GM23248 (cell line): ENCODE data around the gene PREX1. TPM values are rescaled to one million over a fixed set of nuclear protein-coding genes. Genes with fewer than 3 reads are reported as not detected.
A peak's percentile ranks its signal among the peaks of the same experiment; 100 is the strongest.

ENCODE experiments used
- DNase-seq: peaks from one replicate; pipeline ENCODE4 v3.0.0-alpha.2; 2015
- H2AFZ ChIP-seq: fragments of 200-600 bp; sonication (generic); 2 replicates; pipeline ENCODE4 v1.6.1; 2016; ENCODE audit warnings: antibody characterized with exemption
- H3F3A ChIP-seq: fragments of 200-600 bp; sonication (generic); 2 replicates; pipeline ENCODE4 v1.6.1; 2016; ENCODE audit warnings: mild to moderate bottlenecking, antibody characterized with exemption, mixed run types; ENCODE audit not compliant: insufficient read depth
- H3K27ac ChIP-seq: fragments of 200-600 bp; sonication (generic); 2 replicates; pipeline ENCODE4 v1.5.1; 2016; ENCODE audit warnings: mild to moderate bottlenecking
- H3K27me3 ChIP-seq: fragments of 200-600 bp; sonication (generic); replicated peaks from 2 replicates; pipeline ENCODE4 v1.6.1; 2016; ENCODE audit warnings: mild to moderate bottlenecking; ENCODE audit not compliant: insufficient read depth
- H3K36me3 ChIP-seq: fragments of 200-600 bp; sonication (generic); 2 replicates; pipeline ENCODE4 v1.6.1; 2016; ENCODE audit warnings: low read depth, mild to moderate bottlenecking
- H3K4me1 ChIP-seq: fragments of 200-600 bp; sonication (generic); 2 replicates; pipeline ENCODE4 v1.6.1; 2016; ENCODE audit warnings: mild to moderate bottlenecking; ENCODE audit not compliant: insufficient read depth
- H3K4me2 ChIP-seq: fragments of 200-600 bp; sonication (generic); one replicate; pipeline ENCODE4 v1.6.1; 2016; ENCODE audit warnings: mild to moderate bottlenecking; ENCODE audit not compliant: unreplicated experiment
- H3K4me3 ChIP-seq: fragments of 200-600 bp; sonication (generic); 2 replicates; pipeline ENCODE4 v1.5.1; 2016; ENCODE audit warnings: mild to moderate bottlenecking
- H3K79me2 ChIP-seq: fragments of 200-600 bp; sonication (generic); 2 replicates; pipeline ENCODE4 v1.6.1; 2016; ENCODE audit warnings: mild to moderate bottlenecking; ENCODE audit not compliant: insufficient read depth
- H3K9ac ChIP-seq: fragments of 200-600 bp; sonication (generic); 2 replicates; pipeline ENCODE4 v1.6.1; 2016; ENCODE audit warnings: mild to moderate bottlenecking
- H3K9me2 ChIP-seq: fragments of 200-600 bp; sonication (generic); 2 replicates; pipeline ENCODE4 v1.6.1; 2016; ENCODE audit warnings: mixed run types, mild to moderate bottlenecking, moderate library complexity; ENCODE audit not compliant: insufficient read depth
- H3K9me3 ChIP-seq: fragments of 200-600 bp; sonication (generic); one replicate; pipeline ENCODE4 v1.6.1; 2017; ENCODE audit warnings: low read depth
- H4K20me1 ChIP-seq: fragments of 200-600 bp; sonication (generic); 2 replicates; pipeline ENCODE4 v1.6.0; 2016; ENCODE audit not compliant: insufficient read depth
- EZH2 ChIP-seq: fragments of 200-600 bp; sonication (generic); IDR thresholded peaks from 2 replicates; pipeline ENCODE4 v1.6.1; 2018; ENCODE audit warnings: antibody characterized with exemption, mild to moderate bottlenecking; ENCODE audit not compliant: insufficient read depth, poor library complexity, severe bottlenecking
- EZH2phosphoT487 ChIP-seq: fragments of 200-600 bp; sonication (generic); IDR thresholded peaks from 2 replicates; pipeline ENCODE4 v1.6.1; 2018; ENCODE audit warnings: antibody characterized with exemption, moderate library complexity, mild to moderate bottlenecking, low read depth; ENCODE audit not compliant: insufficient read depth
- WGBS, 2 experiments: methylation state at CpG; one replicate each; pipeline ENCODE4 v1.1.6; 2015 to 2017; ENCODE audit warnings: low lambda C conversion rate in 2 of 2, low coverage in 1 of 2; ENCODE audit errors: missing lambda C conversion rate in 2 of 2; 5-methylcytosine and 5-hydroxymethylcytosine counted together
- in situ Hi-C: fragments of 300-500 bp; cut with MboI; formaldehyde crosslinking; loops from 2 replicates; pipeline ENCODE4 v1.15.0; 2020
- polyA plus RNA-seq: library from polyadenylated mRNA; unstranded; fragments of >200 nt; fragmentation: Nextera tagmentation; extraction: Ambion mirVana; gene quantifications from 2 replicates; pipeline ENCODE4 v1.2.1, GENCODE V29; 2016
- total RNA-seq: library from RNA; depleted of rRNA; stranded (reverse); fragments of >200 nt; shearing (Covaris generic); gene quantifications from 2 replicates; pipeline ENCODE4 v1.2.3, GENCODE V29; 2014

PREX1 gene
- total and polyA plus RNA-seq, 2 experiments from 2014 or later = 0.13 to 0.65 TPM

GRCh38 chr20:48824830-48825565 is 2.8 kb downstream of the PREX1 start:
- no peak for DNase-seq
- H3K4me1 ChIP-seq = peaks cover 17% of the 10 kb centered on the region
- H3K9me2 ChIP-seq = no peaks in the 10 kb centered on the region
- in situ Hi-C loops = no loop called here
- no peak overlapping the region for H2AFZ ChIP-seq
- H3K9me3 ChIP-seq = no peaks in the 10 kb centered on the region
- TF ChIP-seq EZH2 (no peak), EZH2phosphoT487 (no peak)
- no peak overlapping the region for H3K9ac ChIP-seq
- no peaks in the 10 kb centered on the region for H3K79me2 ChIP-seq
- no peak overlapping the region for H3K27ac ChIP-seq
- H3K4me2 ChIP-seq = peak overlapping the region; percentile 53
- H3K27me3 ChIP-seq = peaks cover 20% of the 10 kb centered on the region; the same call in 1 of the 2 replicates
- peaks cover 17% of the 10 kb centered on the region for H3F3A ChIP-seq
- no peaks in the 10 kb centered on the region for H3K36me3 ChIP-seq
- WGBS, 2 experiments = 45 to 49% methylated on average over 12 of the region's 12 CpGs
- no peak overlapping the region for H3K4me3 ChIP-seq
- no peaks in the 10 kb centered on the region for H4K20me1 ChIP-seq

- H2AFZ ChIP-seq = no peak overlapping the region
Measured at GRCh38 chr20:48823960-48824498, 3.8 kb downstream of the PREX1 start.

GRCh38 chr20:48823476-48823875 is 4.3 kb downstream of the PREX1 start:
- H3K27me3 ChIP-seq = peaks cover 11% of the 10 kb centered on the region; the same call in 1 of the 2 replicates

More at GRCh38 chr20:48823960-48824498, 3.8 kb downstream of the PREX1 start:
- Histone ChIP-seq H3K79me2 (no peaks in the 10 kb centered on the region), H3K36me3 (no peaks in the 10 kb centered on the region), H3K9me3 (no peaks in the 10 kb centered on the region), H3K4me2 (peak overlapping the region; percentile 53), H3K4me3 (no peak overlapping the region), H3F3A (peaks cover 17% of the 10 kb centered on the region), H3K9me2 (no peaks in the 10 kb centered on the region), H3K4me1 (peaks cover 17% of the 10 kb centered on the region), H3K27me3 (peaks cover 16% of the 10 kb centered on the region; the same call in 1 of the 2 replicates), H3K27ac (no peak overlapping the region), H4K20me1 (no peaks in the 10 kb centered on the region), H3K9ac (no peak overlapping the region)
- 2 to 3% methylated on average over 8 of the region's 8 CpGs for WGBS, 2 experiments
- in situ Hi-C loops = no loop called here
- TF ChIP-seq EZH2 (no peak), EZH2phosphoT487 (no peak)
- DNase-seq = peak; percentile 91

GRCh38 chr20:48822879-48823385 is 4.9 kb downstream of the PREX1 start:
- H3K79me2 ChIP-seq = no peaks in the 10 kb centered on the region
- TF ChIP-seq EZH2 (no peak), EZH2phosphoT487 (no peak)
- H3K4me2 ChIP-seq = no peak overlapping the region
- no peaks in the 10 kb centered on the region for H4K20me1 ChIP-seq
- WGBS, 2 experiments = 48 to 56% methylated on average over 8 of the region's 8 CpGs
- H3K36me3 ChIP-seq = no peaks in the 10 kb centered on the region
- peaks cover 17% of the 10 kb centered on the region for H3F3A ChIP-seq
- no peak overlapping the region for H3K27ac ChIP-seq
- H3K9me3 ChIP-seq = no peaks in the 10 kb centered on the region
- no peak for DNase-seq
- H3K27me3 ChIP-seq = peaks cover 11% of the 10 kb centered on the region; the same call in 1 of the 2 replicates
- H3K4me1 ChIP-seq = peaks cover 17% of the 10 kb centered on the region
- in situ Hi-C loops = no loop called here
- no peak overlapping the region for H2AFZ ChIP-seq
- H3K9ac ChIP-seq = no peak overlapping the region
- no peaks in the 10 kb centered on the region for H3K9me2 ChIP-seq
- H3K4me3 ChIP-seq = no peak overlapping the region

More at GRCh38 chr20:48823476-48823875, 4.3 kb downstream of the PREX1 start:
- in situ Hi-C loops = no loop called here
- Histone ChIP-seq H3K4me2 (no peak overlapping the region), H3K79me2 (no peaks in the 10 kb centered on the region), H3K9me3 (no peaks in the 10 kb centered on the region), H3K27ac (no peak overlapping the region), H3K4me3 (no peak overlapping the region), H2AFZ (no peak overlapping the region), H3K36me3 (no peaks in the 10 kb centered on the region), H3F3A (peaks cover 17% of the 10 kb centered on the region), H3K9me2 (no peaks in the 10 kb centered on the region), H3K9ac (no peak overlapping the region), H3K4me1 (peaks cover 17% of the 10 kb centered on the region), H4K20me1 (no peaks in the 10 kb centered on the region)
- DNase-seq = no peak
- TF ChIP-seq EZH2phosphoT487 (no peak), EZH2 (no peak)
- 44 to 45% methylated on average over 7 of the region's 7 CpGs for WGBS, 2 experiments
